A549 (cell line): Measurements from ENCODE around the gene SLC5A3. TPM values are rescaled to one million over a fixed set of nuclear protein-coding genes. Genes with fewer than 3 reads are reported as not detected.

ENCODE experiments used
- ATAC-seq, 2 experiments: fragments of 200-7000 bp in 1 of 2; fragments of >200 bp in 1 of 2; cut with Nextera tagmentation in 1 of 2; cut with Tn5 transposase in 1 of 2; 3 replicates each; pipeline versions ENCODE4 v1.8.0 to v1.9.1; 2018 to 2020; ENCODE audit warnings: mild to moderate bottlenecking in 1 of 2, moderate library complexity in 1 of 2
- CTCF ChIA-PET: fragments of 300-600 bp; sonication (Branson Sonifier 250); formaldehyde crosslinking; extraction: SDS; loops from one replicate; lab custom pipeline; 2021; ENCODE audit warnings: antibody characterized with exemption, inconsistent platforms; lab: Yijun Ruan, JAX
- POLR2A ChIA-PET: fragments of 350-600 bp; formaldehyde crosslinking; extraction: SDS; loops from one replicate; lab custom pipeline; 2021; ENCODE audit warnings: antibody characterized with exemption, inconsistent platforms; lab: Yijun Ruan, JAX
- DNase-seq, 2 experiments: peaks; one replicate each; pipeline versions ENCODE4 v3.0.0 to v3.0.0-alpha.2; 2011 to 2016; ENCODE audit warnings: low read depth in 1 of 2, low spot score in 1 of 2
- FAIRE-seq: peaks from 2 replicates; lab custom pipeline; 2011; peaks lifted over from hg19 to GRCh38; lab: Jason Lieb, UNC
- H3K27ac ChIP-seq, 2 experiments: fragments of >200 bp; sonication (Bioruptor Twin); formaldehyde crosslinking; 3 replicates each; pipeline ENCODE4 v1.5.1; 2016 to 2017
- H3K4me1 ChIP-seq: fragments of >200 bp; sonication (Bioruptor Twin); formaldehyde crosslinking; 3 replicates; pipeline ENCODE4 v1.6.1; 2016
- H3K4me2 ChIP-seq: fragments of >200 bp; sonication (Bioruptor Twin); formaldehyde crosslinking; 3 replicates; pipeline ENCODE4 v1.6.1; 2016
- H3K4me3 ChIP-seq: fragments of >200 bp; sonication (Bioruptor Twin); formaldehyde crosslinking; 3 replicates; pipeline ENCODE4 v1.5.1; 2016
- H3K9me3 ChIP-seq: fragments of >200 bp; sonication (Bioruptor Twin); formaldehyde crosslinking; 3 replicates; pipeline ENCODE4 v1.6.1; 2016
- ATOH8 ChIP-seq: fragments of 250-450 bp; sonication (Bioruptor Pico); IDR thresholded peaks from 2 replicates; pipeline ENCODE4 v1.5.0; 2020; ENCODE audit warnings: low read depth, mild to moderate bottlenecking, moderate library complexity
- BHLHE40 ChIP-seq: IDR thresholded peaks from 2 replicates; pipeline ENCODE4 v1.6.1; 2012; ENCODE audit warnings: low read depth, low read length, inconsistent platforms
- CHD4 ChIP-seq: fragments of 200-600 bp; sonication (generic); IDR thresholded peaks from 2 replicates; pipeline ENCODE4 v1.6.1; 2016; ENCODE audit warnings: antibody characterized with exemption, mild to moderate bottlenecking, borderline replicate concordance
- E2F6 ChIP-seq: IDR thresholded peaks from 2 replicates; pipeline ENCODE4 v1.6.1; 2012; ENCODE audit warnings: low read depth, borderline replicate concordance
- FOSB ChIP-seq: fragments of 250-450 bp; sonication (Bioruptor Pico); IDR thresholded peaks from 2 replicates; pipeline ENCODE4 v1.5.0; 2020; ENCODE audit warnings: mild to moderate bottlenecking, moderate library complexity
- FOSL2 ChIP-seq, 2 experiments: fragments of 450-650 bp in 1 of 2; fragments of >200 bp in 1 of 2; sonication (Bioruptor Twin) in 1 of 2; formaldehyde crosslinking; IDR thresholded peaks; 2 replicates each; pipeline versions ENCODE4 v1.5.0 to v1.6.1; 2016 to 2020; ENCODE audit warnings: mild to moderate bottlenecking in 1 of 2, moderate library complexity in 1 of 2
- GATA3 ChIP-seq: IDR thresholded peaks from 2 replicates; pipeline ENCODE4 v1.6.1; 2012; ENCODE audit warnings: borderline replicate concordance
- HDAC2 ChIP-seq: fragments of 200-600 bp; sonication (generic); IDR thresholded peaks from 2 replicates; pipeline ENCODE4 v1.6.1; 2016
- HEYL ChIP-seq: fragments of 250-450 bp; sonication (Bioruptor Pico); IDR thresholded peaks from 2 replicates; pipeline ENCODE4 v1.8.0; 2021; ENCODE audit warnings: mild to moderate bottlenecking, moderate library complexity
- HOXB13 ChIP-seq: fragments of 250-450 bp; sonication (Bioruptor Pico); IDR thresholded peaks from 2 replicates; pipeline ENCODE4 v1.5.0; 2020; ENCODE audit warnings: low read depth, mild to moderate bottlenecking, moderate library complexity
- MAFK ChIP-seq: fragments of 450-650 bp; IDR thresholded peaks from 2 replicates; pipeline ENCODE4 v1.6.1; 2014; ENCODE audit not compliant: partially characterized antibody
- NFE2L2 ChIP-seq: fragments of 150-350 bp; conservative IDR thresholded peaks from 2 replicates; pipeline ENCODE4 v1.6.1; 2014; ENCODE audit warnings: low read length
- PBX3 ChIP-seq: IDR thresholded peaks from 2 replicates; pipeline ENCODE4 v1.6.1; 2012
- PHF8 ChIP-seq: fragments of 200-600 bp; sonication (generic); IDR thresholded peaks from 2 replicates; pipeline ENCODE4 v1.6.1; 2016; ENCODE audit warnings: low read depth, mild to moderate bottlenecking, antibody characterized with exemption, moderate library complexity, borderline replicate concordance
- POLR2AphosphoS2 ChIP-seq: conservative IDR thresholded peaks from 2 replicates; pipeline ENCODE4 v1.6.1; 2012; ENCODE audit warnings: low read length, improper control_type of control experiment, inconsistent platforms
- RAD21 ChIP-seq, 2 experiments: fragments of >200 bp in 1 of 2; sonication (Bioruptor Twin) in 1 of 2; formaldehyde crosslinking in 1 of 2; IDR thresholded peaks in 1 of 2; conservative IDR thresholded peaks in 1 of 2; 2 replicates in 1 of 2; 3 replicates in 1 of 2; pipeline ENCODE4 v1.6.1; 2012 to 2018; ENCODE audit warnings: inconsistent platforms in 1 of 2
- RARB ChIP-seq: fragments of 250-450 bp; sonication (Bioruptor Pico); IDR thresholded peaks from 2 replicates; pipeline ENCODE4 v1.8.0; 2021; ENCODE audit warnings: mild to moderate bottlenecking, moderate library complexity
- RFX5 ChIP-seq: fragments of 450-650 bp; IDR thresholded peaks from 2 replicates; pipeline ENCODE4 v1.7.1; 2014; ENCODE audit warnings: antibody characterized with exemption, mild to moderate bottlenecking, moderate library complexity
- whole genome bisulfite sequencing: methylation state at CpG from one replicate; pipeline ENCODE4 v1.1.6; 2017; ENCODE audit errors: missing lambda C conversion rate; 5-methylcytosine and 5-hydroxymethylcytosine counted together
- polyA plus RNA-seq, 4 experiments: library from polyadenylated mRNA; depleted of rRNA in 3 of 4; stranded (reverse); fragments of >200 nt; fragmentation: RNase III in 1 of 4; extraction: RNeasy Plus Mini Kit Qiagen cat#74134 plus additional on column Dnase treatment in 1 of 4; gene quantifications; 2 replicates in 3 of 4; 3 replicates in 1 of 4; pipeline ENCODE4 v1.2.3, GENCODE V29; 2011 to 2017
- TF ChIP-seq, protein P1 (sequence below): fragments of 250-450 bp; sonication (Bioruptor Pico); IDR thresholded peaks from 2 replicates; pipeline ENCODE4 v1.5.0; 2021; ENCODE audit warnings: mild to moderate bottlenecking, moderate library complexity, borderline replicate concordance
- TF ChIP-seq, protein P2 (sequence below): fragments of >200 bp; sonication (Bioruptor Twin); formaldehyde crosslinking; IDR thresholded peaks from 3 replicates; pipeline ENCODE4 v1.6.1; 2016

The SLC5A3 gene
- polyA plus RNA-seq, 2 of the 4 experiments (the other 2 are of a cell fraction) = 7.2 to 7.7 TPM

DNA sequence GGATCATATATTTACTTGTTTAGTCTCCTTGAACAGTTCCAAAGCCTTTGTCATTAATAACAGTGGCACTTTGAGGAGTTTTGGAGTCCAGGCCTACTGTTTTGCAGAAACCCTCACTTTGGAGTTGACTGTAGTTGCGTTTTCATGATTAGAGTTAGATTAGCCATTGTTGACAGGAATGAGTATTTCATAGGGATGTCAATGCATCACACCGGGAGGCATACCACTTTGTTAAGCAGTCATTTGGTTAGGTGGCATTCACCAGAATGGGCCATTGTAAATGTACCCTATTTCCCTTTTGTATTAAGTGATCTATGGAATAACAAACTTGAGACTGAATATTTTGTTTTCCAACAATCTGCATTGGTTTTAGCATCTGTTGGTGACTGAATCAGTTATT, 11.8 kb downstream of the SLC5A3 start:
- 0 out of 3 replicates have a peak, but pooled peaks cover 3% of the 10 kb centered on the region for H3K4me1 ChIP-seq
- ChIA-PET CTCF (no interaction called here), POLR2A (no interaction called here)
- WGBS = 83% methylated on average over 2 of the region's 2 CpGs
- no peak for FAIRE-seq
- H3K27ac ChIP-seq = no peak overlapping the region
- no peak for ATAC-seq
- TF ChIP-seq RARB (CRISPR knock-in tag) (no peak), HDAC2 (no peak), CHD4 (no peak), GATA3 (no peak), FOSL2 (IDR thresholded peaks at IDR 0.05) (no peak), FOSL2 (CRISPR knock-in tag; IDR thresholded peaks at IDR 0.05) (no peak), NFE2L2 (no peak), ATOH8 (no peak), RAD21 (conservative IDR thresholded peaks at IDR 0.05 in 1 of 2, IDR thresholded peaks at IDR 0.05 in 1 of 2) (no peak), POLR2AphosphoS2 (no peak), HOXB13 (CRISPR knock-in tag) (no peak), RFX5 (no peak), MAFK (no peak), E2F6 (no peak), PBX3 (no peak), HEYL (no peak), FOSB (no peak), BHLHE40 (no peak)
- TF ChIP-seq, protein P1, sequence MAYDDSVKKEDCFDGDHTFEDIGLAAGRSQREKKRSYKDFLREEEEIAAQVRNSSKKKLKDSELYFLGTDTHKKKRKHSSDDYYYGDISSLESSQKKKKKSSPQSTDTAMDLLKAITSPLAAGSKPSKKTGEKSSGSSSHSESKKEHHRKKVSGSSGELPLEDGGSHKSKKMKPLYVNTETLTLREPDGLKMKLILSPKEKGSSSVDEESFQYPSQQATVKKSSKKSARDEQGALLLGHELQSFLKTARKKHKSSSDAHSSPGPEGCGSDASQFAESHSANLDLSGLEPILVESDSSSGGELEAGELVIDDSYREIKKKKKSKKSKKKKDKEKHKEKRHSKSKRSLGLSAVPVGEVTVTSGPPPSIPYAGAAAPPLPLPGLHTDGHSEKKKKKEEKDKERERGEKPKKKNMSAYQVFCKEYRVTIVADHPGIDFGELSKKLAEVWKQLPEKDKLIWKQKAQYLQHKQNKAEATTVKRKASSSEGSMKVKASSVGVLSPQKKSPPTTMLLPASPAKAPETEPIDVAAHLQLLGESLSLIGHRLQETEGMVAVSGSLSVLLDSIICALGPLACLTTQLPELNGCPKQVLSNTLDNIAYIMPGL (CRISPR knock-in tag) = no peak
- TF ChIP-seq, protein P2, sequence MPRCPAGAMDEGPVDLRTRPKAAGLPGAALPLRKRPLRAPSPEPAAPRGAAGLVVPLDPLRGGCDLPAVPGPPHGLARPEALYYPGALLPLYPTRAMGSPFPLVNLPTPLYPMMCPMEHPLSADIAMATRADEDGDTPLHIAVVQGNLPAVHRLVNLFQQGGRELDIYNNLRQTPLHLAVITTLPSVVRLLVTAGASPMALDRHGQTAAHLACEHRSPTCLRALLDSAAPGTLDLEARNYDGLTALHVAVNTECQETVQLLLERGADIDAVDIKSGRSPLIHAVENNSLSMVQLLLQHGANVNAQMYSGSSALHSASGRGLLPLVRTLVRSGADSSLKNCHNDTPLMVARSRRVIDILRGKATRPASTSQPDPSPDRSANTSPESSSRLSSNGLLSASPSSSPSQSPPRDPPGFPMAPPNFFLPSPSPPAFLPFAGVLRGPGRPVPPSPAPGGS = no peak
- H3K9me3 ChIP-seq = no peaks in the 10 kb centered on the region
- DNase-seq = no peak
- no peak overlapping the region for H3K4me3 ChIP-seq
- H3K4me2 ChIP-seq = no peak overlapping the region

DNA sequence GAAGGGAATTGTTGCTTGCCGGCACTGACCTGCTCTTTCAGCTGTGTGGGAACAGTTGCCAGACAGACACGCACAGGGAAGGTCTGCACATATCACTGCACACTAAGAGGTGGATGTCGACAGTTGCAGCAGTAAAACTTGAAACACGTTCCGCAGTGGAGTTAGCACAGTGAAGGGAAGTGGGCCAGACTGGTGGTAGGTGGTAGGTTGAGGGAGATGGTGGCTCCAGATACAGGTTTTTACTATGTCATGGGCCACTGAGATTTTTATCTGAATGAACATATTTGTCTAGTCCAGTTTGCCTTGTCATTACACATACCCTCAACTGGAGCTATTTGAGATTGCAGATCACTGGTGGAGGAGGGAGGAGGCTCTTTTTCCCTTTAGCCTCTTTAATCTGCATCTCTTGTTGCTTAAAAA, 13.5 kb downstream of the SLC5A3 start:
- ATAC-seq = no peak
- H3K4me1 ChIP-seq = no peaks in the 10 kb centered on the region
- no peak overlapping the region for H3K4me2 ChIP-seq
- H3K9me3 ChIP-seq = no peaks in the 10 kb centered on the region
- POLR2A ChIA-PET = no interaction called here
- H3K4me3 ChIP-seq = no peak overlapping the region
- no peak for FAIRE-seq
- CTCF ChIA-PET = interaction anchor here (1.0 to 1.6 kb wide), 3 partner anchors 9 to 163 kb away, joined by 3 read pairs; partner anchors contain the start of genes MRPS6 and SLC5A3
- no peak overlapping the region for H3K27ac ChIP-seq
- TF ChIP-seq E2F6 (no peak), HEYL (no peak), PHF8 (no peak)
- DNase-seq = no peak
- WGBS = 95% methylated on average over 5 of the region's 5 CpGs
